ENCODE measurements around the gene ISCU.

ISCU gene

DNA sequence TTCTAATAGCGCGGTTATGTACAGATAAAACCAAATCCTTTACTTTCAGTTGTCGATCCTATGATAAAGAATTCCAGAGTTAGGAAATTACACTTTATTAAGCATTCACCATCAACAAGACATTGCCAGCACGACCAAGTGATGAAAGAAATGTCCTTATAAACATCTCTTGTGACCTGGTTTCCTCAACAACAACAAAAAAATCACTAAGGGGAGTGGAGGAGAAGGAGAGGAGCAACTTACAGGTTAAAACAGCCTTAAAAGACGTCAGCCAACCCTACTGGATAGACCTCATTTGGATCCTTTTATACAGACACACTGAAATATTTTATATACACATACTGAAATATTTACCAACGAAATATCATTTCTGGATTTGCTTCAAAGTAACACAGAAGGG lies 24.2 kb upstream of the ISCU start:
- H4K5ac ChIP-seq (ENCODE audit: low read length) = no peak overlapping the region
- H3K27ac ChIP-seq (ENCODE audit: low read depth, low read length) = no peak overlapping the region
- no peak overlapping the region for H2BK5ac ChIP-seq (ENCODE audit: low read length)
- no peak overlapping the region for H3K4ac ChIP-seq (ENCODE audit: low read depth, low read length)
- H3K27me3 ChIP-seq (ENCODE audit: insufficient read depth, low read length, poor library complexity) = no peaks in the 10 kb centered on the region
- no peak overlapping the region for H2BK15ac ChIP-seq (replicated peaks; ENCODE audit: low read depth)
- H2BK120ac ChIP-seq (ENCODE audit: low read depth, low read length) = no peak overlapping the region
- H3K23ac ChIP-seq (ENCODE audit: low read length) = no peak overlapping the region
- H2AK5ac ChIP-seq (ENCODE audit: low read length) = no peak overlapping the region
- no peak overlapping the region for H3K4me2 ChIP-seq (ENCODE audit: low read length)
- peaks cover 16% of the 10 kb centered on the region for H3K36me3 ChIP-seq (ENCODE audit: control insufficient read depth, insufficient read depth, low read length)
- H3K79me2 ChIP-seq (ENCODE audit: control insufficient read depth, insufficient read depth, low read length) = peaks cover 22% of the 10 kb centered on the region
- DNase-seq = no peak
- no peak overlapping the region for H3K4me3 ChIP-seq (ENCODE audit: low read length)
- no peak overlapping the region for H4K8ac ChIP-seq (ENCODE audit: low read depth, low read length)
- no peak overlapping the region for H3K56ac ChIP-seq (ENCODE audit: low read length)
- no CpG with 5 or more reads among the region's 6 CpGs for WGBS (ENCODE audit: extremely low coverage, insufficient coverage, low lambda C conversion rate)
- no peaks in the 10 kb centered on the region for H3K4me1 ChIP-seq (ENCODE audit: control insufficient read depth, low read depth, low read length)
- peaks cover 16% of the 10 kb centered on the region for H3K79me1 ChIP-seq (ENCODE audit: low read length)
- no peak overlapping the region for H3K18ac ChIP-seq (ENCODE audit: low read length)
- H3K9ac ChIP-seq (ENCODE audit: low read length) = no peak overlapping the region

GRCh38 chr12:108538616-108539195 lies 23.7 kb upstream of the ISCU start:
- H3K27ac ChIP-seq (ENCODE audit: low read depth, low read length) = no peak overlapping the region
- no peak overlapping the region for H2AK5ac ChIP-seq (ENCODE audit: low read length)
- no peak overlapping the region for H2BK120ac ChIP-seq (ENCODE audit: low read depth, low read length)
- H3K9ac ChIP-seq (ENCODE audit: low read length) = no peak overlapping the region
- no peak overlapping the region for H3K4me2 ChIP-seq (ENCODE audit: low read length)
- no peak overlapping the region for H3K4me3 ChIP-seq (ENCODE audit: low read length)
- H2BK15ac ChIP-seq (replicated peaks; ENCODE audit: low read depth) = no peak overlapping the region
- H3K4ac ChIP-seq (ENCODE audit: low read depth, low read length) = no peak overlapping the region
- H3K56ac ChIP-seq (ENCODE audit: low read length) = no peak overlapping the region
- peaks cover 18% of the 10 kb centered on the region for H3K36me3 ChIP-seq (ENCODE audit: control insufficient read depth, insufficient read depth, low read length)
- no peak overlapping the region for H4K8ac ChIP-seq (ENCODE audit: low read depth, low read length)
- H2BK5ac ChIP-seq (ENCODE audit: low read length) = no peak overlapping the region
- no peaks in the 10 kb centered on the region for H3K27me3 ChIP-seq (ENCODE audit: insufficient read depth, low read length, poor library complexity)
- no CpG with 5 or more reads among the region's 10 CpGs for WGBS (ENCODE audit: extremely low coverage, insufficient coverage, low lambda C conversion rate)
- no peak overlapping the region for H3K18ac ChIP-seq (ENCODE audit: low read length)
- no peak overlapping the region for H4K5ac ChIP-seq (ENCODE audit: low read length)
- H3K4me1 ChIP-seq (ENCODE audit: control insufficient read depth, low read depth, low read length) = no peaks in the 10 kb centered on the region
- H3K79me2 ChIP-seq (ENCODE audit: control insufficient read depth, insufficient read depth, low read length) = peaks cover 23% of the 10 kb centered on the region
- H3K79me1 ChIP-seq (ENCODE audit: low read length) = peaks cover 16% of the 10 kb centered on the region
- no peak for DNase-seq
- H3K23ac ChIP-seq (ENCODE audit: low read length) = no peak overlapping the region

GRCh38 chr12:108542320-108542719 lies 20.1 kb upstream of the ISCU start:
- Histone ChIP-seq H3K9ac (ENCODE audit: low read length) (no peak overlapping the region), H2AK5ac (ENCODE audit: low read length) (no peak overlapping the region), H3K27ac (ENCODE audit: low read depth, low read length) (no peak overlapping the region), H3K4me1 (ENCODE audit: control insufficient read depth, low read depth, low read length) (no peaks in the 10 kb centered on the region), H2BK15ac (replicated peaks; ENCODE audit: low read depth) (no peak overlapping the region), H3K23ac (ENCODE audit: low read length) (no peak overlapping the region), H3K4me2 (ENCODE audit: low read length) (no peak overlapping the region), H3K36me3 (ENCODE audit: control insufficient read depth, insufficient read depth, low read length) (peaks cover 15% of the 10 kb centered on the region), H3K79me2 (ENCODE audit: control insufficient read depth, insufficient read depth, low read length) (peaks cover 25% of the 10 kb centered on the region), H3K4ac (ENCODE audit: low read depth, low read length) (no peak overlapping the region), H4K8ac (ENCODE audit: low read depth, low read length) (no peak overlapping the region), H3K18ac (ENCODE audit: low read length) (no peak overlapping the region), H3K56ac (ENCODE audit: low read length) (no peak overlapping the region), H3K4me3 (ENCODE audit: low read length) (no peak overlapping the region), H2BK120ac (ENCODE audit: low read depth, low read length) (no peak overlapping the region), H2BK5ac (ENCODE audit: low read length) (no peak overlapping the region), H4K5ac (ENCODE audit: low read length) (no peak overlapping the region), H3K27me3 (ENCODE audit: insufficient read depth, low read length, poor library complexity) (no peaks in the 10 kb centered on the region), H3K79me1 (ENCODE audit: low read length) (peaks cover 13% of the 10 kb centered on the region)
- no CpG with 5 or more reads among the region's 4 CpGs for WGBS (ENCODE audit: extremely low coverage, insufficient coverage, low lambda C conversion rate)
- no peak for DNase-seq

DNA sequence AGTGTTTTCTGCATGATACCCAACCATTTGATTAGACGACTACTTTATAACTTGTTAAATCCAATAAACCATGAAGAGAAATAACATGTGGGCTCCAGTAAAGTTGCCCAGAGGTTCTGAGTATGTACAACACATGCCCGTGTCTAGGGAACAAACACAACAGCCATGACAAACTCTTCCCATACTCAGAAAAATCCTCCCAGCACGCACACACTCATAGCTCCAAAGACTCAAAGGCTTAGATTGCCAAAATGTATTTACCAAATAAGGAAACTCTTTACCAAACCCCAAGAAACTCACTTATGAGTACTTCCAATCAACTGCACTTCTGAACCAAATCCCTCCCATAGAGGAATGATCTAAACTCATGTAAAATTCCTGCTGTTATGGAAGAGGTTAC lies 18.7 kb upstream of the ISCU start:
- DNase-seq = no peak
- no peak overlapping the region for H3K4me3 ChIP-seq (ENCODE audit: low read length)
- H3K36me3 ChIP-seq (ENCODE audit: control insufficient read depth, insufficient read depth, low read length) = peaks cover 18% of the 10 kb centered on the region

GRCh38 chr12:108547686-108548085 lies 14.7 kb upstream of the ISCU start:
- Histone ChIP-seq H3K36me3 (ENCODE audit: control insufficient read depth, insufficient read depth, low read length) (peaks cover 13% of the 10 kb centered on the region), H3K27me3 (ENCODE audit: insufficient read depth, low read length, poor library complexity) (no peaks in the 10 kb centered on the region)
- no CpG with 5 or more reads among the region's 9 CpGs for WGBS (ENCODE audit: extremely low coverage, insufficient coverage, low lambda C conversion rate)

More for the DNA sequence above, 18.7 kb upstream of the ISCU start:
- H3K23ac ChIP-seq (ENCODE audit: low read length) = no peak overlapping the region
- H4K5ac ChIP-seq (ENCODE audit: low read length) = no peak overlapping the region
- H3K27me3 ChIP-seq (ENCODE audit: insufficient read depth, low read length, poor library complexity) = no peaks in the 10 kb centered on the region
- H3K4me2 ChIP-seq (ENCODE audit: low read length) = no peak overlapping the region
- H2BK15ac ChIP-seq (replicated peaks; ENCODE audit: low read depth) = no peak overlapping the region
- WGBS (ENCODE audit: extremely low coverage, insufficient coverage, low lambda C conversion rate) = no CpG with 5 or more reads among the region's 3 CpGs
- no peak overlapping the region for H2BK120ac ChIP-seq (ENCODE audit: low read depth, low read length)
- H3K18ac ChIP-seq (ENCODE audit: low read length) = no peak overlapping the region
- H3K4ac ChIP-seq (ENCODE audit: low read depth, low read length) = no peak overlapping the region
- H3K9ac ChIP-seq (ENCODE audit: low read length) = no peak overlapping the region
- H3K79me1 ChIP-seq (ENCODE audit: low read length) = peaks cover 15% of the 10 kb centered on the region
- H3K4me1 ChIP-seq (ENCODE audit: control insufficient read depth, low read depth, low read length) = no peaks in the 10 kb centered on the region
- H3K56ac ChIP-seq (ENCODE audit: low read length) = no peak overlapping the region
- H4K8ac ChIP-seq (ENCODE audit: low read depth, low read length) = no peak overlapping the region
- no peak overlapping the region for H3K27ac ChIP-seq (ENCODE audit: low read depth, low read length)
- H2BK5ac ChIP-seq (ENCODE audit: low read length) = no peak overlapping the region
- H3K79me2 ChIP-seq (ENCODE audit: control insufficient read depth, insufficient read depth, low read length) = peaks cover 25% of the 10 kb centered on the region
- H2AK5ac ChIP-seq (ENCODE audit: low read length) = no peak overlapping the region

GRCh38 chr12:108548954-108549521 lies 13.4 kb upstream of the ISCU start:
- H3K9ac ChIP-seq (ENCODE audit: low read length) = no peak overlapping the region
- no peaks in the 10 kb centered on the region for H3K27me3 ChIP-seq (ENCODE audit: insufficient read depth, low read length, poor library complexity)
- no peak overlapping the region for H2BK120ac ChIP-seq (ENCODE audit: low read depth, low read length)
- H3K4me2 ChIP-seq (ENCODE audit: low read length) = no peak overlapping the region
- WGBS (ENCODE audit: extremely low coverage, insufficient coverage, low lambda C conversion rate) = no CpG with 5 or more reads among the region's 7 CpGs
- no peak overlapping the region for H2AK5ac ChIP-seq (ENCODE audit: low read length)
- no peak overlapping the region for H4K5ac ChIP-seq (ENCODE audit: low read length)
- no peak overlapping the region for H3K27ac ChIP-seq (ENCODE audit: low read depth, low read length)
- no peak overlapping the region for H3K4me3 ChIP-seq (ENCODE audit: low read length)
- no peak overlapping the region for H3K56ac ChIP-seq (ENCODE audit: low read length)
- no peak for DNase-seq
- peaks cover 8% of the 10 kb centered on the region for H3K79me1 ChIP-seq (ENCODE audit: low read length)
- H3K79me2 ChIP-seq (ENCODE audit: control insufficient read depth, insufficient read depth, low read length) = peaks cover 40% of the 10 kb centered on the region
- no peak overlapping the region for H4K8ac ChIP-seq (ENCODE audit: low read depth, low read length)
- no peak overlapping the region for H2BK15ac ChIP-seq (replicated peaks; ENCODE audit: low read depth)
- no peak overlapping the region for H2BK5ac ChIP-seq (ENCODE audit: low read length)
- H3K36me3 ChIP-seq (ENCODE audit: control insufficient read depth, insufficient read depth, low read length) = peaks cover 7% of the 10 kb centered on the region
- no peak overlapping the region for H3K18ac ChIP-seq (ENCODE audit: low read length)
- H3K23ac ChIP-seq (ENCODE audit: low read length) = no peak overlapping the region
- no peaks in the 10 kb centered on the region for H3K4me1 ChIP-seq (ENCODE audit: control insufficient read depth, low read depth, low read length)
- no peak overlapping the region for H3K4ac ChIP-seq (ENCODE audit: low read depth, low read length)

More at GRCh38 chr12:108547686-108548085, 14.7 kb upstream of the ISCU start:
- Histone ChIP-seq H2BK15ac (replicated peaks; ENCODE audit: low read depth) (no peak overlapping the region), H3K4ac (ENCODE audit: low read depth, low read length) (no peak overlapping the region), H3K4me1 (ENCODE audit: control insufficient read depth, low read depth, low read length) (no peaks in the 10 kb centered on the region), H2BK5ac (ENCODE audit: low read length) (no peak overlapping the region), H4K5ac (ENCODE audit: low read length) (no peak overlapping the region), H3K79me1 (ENCODE audit: low read length) (peaks cover 8% of the 10 kb centered on the region), H3K79me2 (ENCODE audit: control insufficient read depth, insufficient read depth, low read length) (peaks cover 33% of the 10 kb centered on the region), H3K9ac (ENCODE audit: low read length) (no peak overlapping the region), H3K23ac (ENCODE audit: low read length) (no peak overlapping the region), H3K27ac (ENCODE audit: low read depth, low read length) (no peak overlapping the region), H3K56ac (ENCODE audit: low read length) (no peak overlapping the region), H3K18ac (ENCODE audit: low read length) (no peak overlapping the region), H4K8ac (ENCODE audit: low read depth, low read length) (no peak overlapping the region), H3K4me2 (ENCODE audit: low read length) (no peak overlapping the region), H2AK5ac (ENCODE audit: low read length) (no peak overlapping the region), H3K4me3 (ENCODE audit: low read length) (no peak overlapping the region), H2BK120ac (ENCODE audit: low read depth, low read length) (no peak overlapping the region)
- no peak for DNase-seq
